ENCODE data around the gene GTF2B. TPM values are rescaled to one million over a fixed set of nuclear protein-coding genes. Genes with fewer than 3 reads are reported as not detected.
"Not testable (repeated sequence)": the region's sequence is repeated elsewhere in the genome, so short reads cannot be mapped to it uniquely, and the experiment has no call there.

The GTF2B gene, protein sequence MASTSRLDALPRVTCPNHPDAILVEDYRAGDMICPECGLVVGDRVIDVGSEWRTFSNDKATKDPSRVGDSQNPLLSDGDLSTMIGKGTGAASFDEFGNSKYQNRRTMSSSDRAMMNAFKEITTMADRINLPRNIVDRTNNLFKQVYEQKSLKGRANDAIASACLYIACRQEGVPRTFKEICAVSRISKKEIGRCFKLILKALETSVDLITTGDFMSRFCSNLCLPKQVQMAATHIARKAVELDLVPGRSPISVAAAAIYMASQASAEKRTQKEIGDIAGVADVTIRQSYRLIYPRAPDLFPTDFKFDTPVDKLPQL
- 10 to 100 TPM; 45.6 to 71.3 (median 55.6) TPM for total RNA-seq
- 77.6 TPM for total RNA-seq (2013)

GRCh38 chr1:88891318-88891950 lies at the start of gene GTF2B:
GTF2B (minus strand) TSS chr1:88891567; CDS start chr1:88891499, 68 bp downstream.
- Mint-ChIP-seq H3K4me1 (peaks cover 45 to 51% of the 10 kb centered on the region in 2 donors), H3K36me3 (no peaks in the 10 kb centered on the region), H3K9me3 (no peaks in the 10 kb centered on the region), H3K27ac (peak within 1 kb of the TSS; percentile 98 to 99), H3K27me3 (ENCODE audit: low read depth in 2 of 2) (no peaks in the 10 kb centered on the region), H3K4me3 (peak within 1 kb of the TSS; percentile 99)
- whole genome bisulfite sequencing (ENCODE audit: insufficient coverage), result under 1% methylated on average over 46 of the region's 47 CpGs
- peak; percentile 92 to 97 (median 94) for ATAC-seq
- Histone ChIP-seq H3K4me3 (ENCODE audit: low read length) (peak within 1 kb of the TSS; percentile 97), H3K4me1 (ENCODE audit: control insufficient read depth, insufficient read depth, low read length) (peaks cover 5% of the 10 kb centered on the region), H3K36me3 (ENCODE audit: control insufficient read depth, insufficient read depth, low read length) (peaks cover 3% of the 10 kb centered on the region), H3K9me3 (ENCODE audit: control insufficient read depth, insufficient read depth, low read length) (no peaks in the 10 kb centered on the region), H3K27ac (ENCODE audit: low read length) (peak within 1 kb of the TSS; percentile 97), H3K27me3 (ENCODE audit: control insufficient read depth, insufficient read depth, low read length) (no peaks in the 10 kb centered on the region)
- DNase-seq, result peak; percentile 93 to 99
- intact Hi-C loops (cut with micrococcal nuclease), result loop anchor here (2.0 to 5.0 kb wide), 2 partner anchors 207 to 1564 kb away; partner anchors contain the start of genes LMO4 and PKN2
- TF ChIP-seq, protein P1, sequence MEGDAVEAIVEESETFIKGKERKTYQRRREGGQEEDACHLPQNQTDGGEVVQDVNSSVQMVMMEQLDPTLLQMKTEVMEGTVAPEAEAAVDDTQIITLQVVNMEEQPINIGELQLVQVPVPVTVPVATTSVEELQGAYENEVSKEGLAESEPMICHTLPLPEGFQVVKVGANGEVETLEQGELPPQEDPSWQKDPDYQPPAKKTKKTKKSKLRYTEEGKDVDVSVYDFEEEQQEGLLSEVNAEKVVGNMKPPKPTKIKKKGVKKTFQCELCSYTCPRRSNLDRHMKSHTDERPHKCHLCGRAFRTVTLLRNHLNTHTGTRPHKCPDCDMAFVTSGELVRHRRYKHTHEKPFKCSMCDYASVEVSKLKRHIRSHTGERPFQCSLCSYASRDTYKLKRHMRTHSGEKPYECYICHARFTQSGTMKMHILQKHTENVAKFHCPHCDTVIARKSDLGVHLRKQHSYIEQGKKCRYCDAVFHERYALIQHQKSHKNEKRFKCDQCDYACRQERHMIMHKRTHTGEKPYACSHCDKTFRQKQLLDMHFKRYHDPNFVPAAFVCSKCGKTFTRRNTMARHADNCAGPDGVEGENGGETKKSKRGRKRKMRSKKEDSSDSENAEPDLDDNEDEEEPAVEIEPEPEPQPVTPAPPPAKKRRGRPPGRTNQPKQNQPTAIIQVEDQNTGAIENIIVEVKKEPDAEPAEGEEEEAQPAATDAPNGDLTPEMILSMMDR (IDR thresholded peaks at IDR 0.05), result no peak

GRCh38 chr1:88938528-88938927 lies 47.2 kb upstream of the GTF2B start:
- H3K4me1 Mint-ChIP-seq; DNase-seq; H3K4me3 ChIP-seq (ENCODE audit: low read length); H3K9me3 Mint-ChIP-seq; H3K4me1 ChIP-seq (ENCODE audit: control insufficient read depth, insufficient read depth, low read length); intact Hi-C loops (cut with micrococcal nuclease); H3K27ac Mint-ChIP-seq; H3K27me3 Mint-ChIP-seq (ENCODE audit: low read depth in 2 of 2); H3K4me3 Mint-ChIP-seq; ATAC-seq; H3K9me3 ChIP-seq (ENCODE audit: control insufficient read depth, insufficient read depth, low read length); H3K27ac ChIP-seq (ENCODE audit: low read length); H3K27me3 ChIP-seq (ENCODE audit: control insufficient read depth, insufficient read depth, low read length): not testable (repeated sequence)
- no CpG with 5 or more reads among the region's 1 CpG for WGBS (ENCODE audit: insufficient coverage)
- H3K36me3 ChIP-seq (ENCODE audit: control insufficient read depth, insufficient read depth, low read length), result peaks cover 61% of the 10 kb centered on the region
- H3K36me3 Mint-ChIP-seq, result peaks cover 44% of the 10 kb centered on the region

- H3K4me1 Mint-ChIP-seq, result no peaks in the 10 kb centered on the region
- no peaks in the 10 kb centered on the region for H3K27me3 ChIP-seq (ENCODE audit: control insufficient read depth, insufficient read depth, low read length)
- H3K36me3 ChIP-seq (ENCODE audit: control insufficient read depth, insufficient read depth, low read length), result peaks cover 58% of the 10 kb centered on the region
- H3K4me1 ChIP-seq (ENCODE audit: control insufficient read depth, insufficient read depth, low read length), result no peaks in the 10 kb centered on the region
- H3K36me3 Mint-ChIP-seq, result peaks cover 36% of the 10 kb centered on the region
- DNase-seq (no peak), ATAC-seq (no peak)
- H3K9me3 ChIP-seq (ENCODE audit: control insufficient read depth, insufficient read depth, low read length), result no peaks in the 10 kb centered on the region
- no peaks in the 10 kb centered on the region for H3K9me3 Mint-ChIP-seq
- H3K4me3 ChIP-seq (ENCODE audit: low read length), result no peak overlapping the region
- WGBS (ENCODE audit: insufficient coverage), result 90% methylated on average over 4 of the region's 4 CpGs
- H3K4me3 Mint-ChIP-seq, result no peak overlapping the region
- intact Hi-C loops (cut with micrococcal nuclease), result loop anchor here (1.0 kb wide), 1 partner anchor 518 kb away; no protein-coding TSS in a partner anchor
- no peaks in the 10 kb centered on the region for H3K27me3 Mint-ChIP-seq (ENCODE audit: low read depth in 2 of 2)
- H3K27ac ChIP-seq (ENCODE audit: low read length), result no peak overlapping the region
- H3K27ac Mint-ChIP-seq, result peak overlapping the region; percentile 42 to 62
- TF ChIP-seq, protein P1 (IDR thresholded peaks at IDR 0.05), result no peak
These were observed 45.5 kb upstream of the GTF2B start for GRCh38 chr1:88936760-88937342.

- Histone ChIP-seq H3K27me3 (ENCODE audit: control insufficient read depth, insufficient read depth, low read length) (no peaks in the 10 kb centered on the region), H3K27ac (ENCODE audit: low read length) (no peak overlapping the region), H3K4me1 (ENCODE audit: control insufficient read depth, insufficient read depth, low read length) (no peaks in the 10 kb centered on the region), H3K9me3 (ENCODE audit: control insufficient read depth, insufficient read depth, low read length) (no peaks in the 10 kb centered on the region), H3K36me3 (ENCODE audit: control insufficient read depth, insufficient read depth, low read length) (peaks cover 55% of the 10 kb centered on the region), H3K4me3 (ENCODE audit: low read length) (no peak overlapping the region)
- Mint-ChIP-seq H3K4me1 (no peaks in the 10 kb centered on the region), H3K27ac (no peak overlapping the region), H3K36me3 (peaks cover 29% of the 10 kb centered on the region), H3K4me3 (no peak overlapping the region), H3K9me3 (no peaks in the 10 kb centered on the region), H3K27me3 (ENCODE audit: low read depth in 2 of 2) (no peaks in the 10 kb centered on the region)
- intact Hi-C loops (cut with micrococcal nuclease), result loop anchor here (1.0 kb wide), 1 partner anchor 519 kb away; no protein-coding TSS in a partner anchor
- TF ChIP-seq, protein P1 (IDR thresholded peaks at IDR 0.05), result peak; percentile 50
- DNase-seq (no peak), ATAC-seq (no peak)
These were observed 44.8 kb upstream of the GTF2B start for GRCh38 chr1:88936223-88936523.

Data from natural killer cell (primary cell).